K562 (cell line): Measurements from ENCODE around the gene MKLN1. TPM values are rescaled to one million over a fixed set of nuclear protein-coding genes. Genes with fewer than 3 reads are reported as not detected.

ENCODE experiments used
- ATAC-seq: fragments of 200-7000 bp; cut with Tn5 transposase; 3 replicates; pipeline ENCODE4 v1.9.1; 2020; ENCODE audit warnings: moderate library complexity
- BruUV-seq: library from RNA; stranded (reverse); fragments of 400-500 nt; replicated peaks from 2 replicates; lab custom pipeline; 2021; lab: Mats Ljungman, UMichigan
- CTCF ChIA-PET: fragments of 300-600 bp; formaldehyde crosslinking; extraction: SDS; loops from one replicate; lab custom pipeline; 2021; ENCODE audit warnings: low intra/inter-chr PET ratio; lab: Yijun Ruan, JAX
- POLR2A ChIA-PET: fragments of 300-600, 350-650 bp; sonication (Branson Sonifier 250); formaldehyde crosslinking; extraction: SDS; loops from one replicate; lab custom pipeline; 2021; ENCODE audit warnings: antibody characterized with exemption, inconsistent platforms; lab: Yijun Ruan, JAX
- DNase-seq, 4 experiments: peaks; one replicate each; pipeline versions ENCODE4 v3.0.0 to v3.0.0-alpha.2; 2011 to 2018; ENCODE audit warnings: low spot score in 3 of 4, mixed read lengths in 3 of 4; ENCODE audit errors: extremely low read depth in 1 of 4
- FAIRE-seq: peaks from 2 replicates; lab custom pipeline; 2011; peaks lifted over from hg19 to GRCh38; lab: Jason Lieb, UNC
- H2AFZ ChIP-seq: 2 replicates; pipeline ENCODE4 v1.6.0; 2011; ENCODE audit warnings: low read depth, low read length, control low read depth, inconsistent platforms
- H3K27ac ChIP-seq: fragments of 200-600 bp; 3 replicates; pipeline ENCODE4 v1.8.0; 2011; ENCODE audit warnings: low read depth, mild to moderate bottlenecking, control low read depth, inconsistent platforms, low read length, moderate library complexity, mixed read lengths; ENCODE audit errors: extremely low read depth
- H3K27me3 ChIP-seq, 2 experiments: fragments of 300-600 bp in 1 of 2; 2 replicates in 1 of 2; 3 replicates in 1 of 2; pipeline versions ENCODE4 v1.6.0 to v1.8.0; 2011; ENCODE audit warnings: inconsistent platforms in 2 of 2, low read length in 2 of 2, mild to moderate bottlenecking in 1 of 2, mixed read lengths in 1 of 2, moderate library complexity in 1 of 2; ENCODE audit not compliant: control insufficient read depth in 2 of 2, insufficient read depth in 2 of 2
- H3K36me3 ChIP-seq: fragments of 300-600 bp; 3 replicates; pipeline ENCODE4 v1.8.0; 2011; ENCODE audit warnings: mild to moderate bottlenecking, low read length, inconsistent platforms; ENCODE audit not compliant: control insufficient read depth, insufficient read depth
- H3K4me1 ChIP-seq, 2 experiments: fragments of 200-600 bp in 1 of 2; replicated peaks in 1 of 2; 2 replicates in 1 of 2; 3 replicates in 1 of 2; pipeline versions ENCODE4 v1.5.1 to v1.8.0; 2011; ENCODE audit warnings: inconsistent platforms in 2 of 2, low read length in 2 of 2, mild to moderate bottlenecking in 1 of 2, mixed read lengths in 1 of 2, moderate library complexity in 1 of 2; ENCODE audit not compliant: control insufficient read depth in 2 of 2, insufficient read depth in 2 of 2
- H3K4me2 ChIP-seq: 2 replicates; pipeline ENCODE4 v1.6.1; 2011; ENCODE audit warnings: low read length, control low read depth, inconsistent platforms, mixed read lengths; ENCODE audit not compliant: insufficient read depth
- H3K4me3 ChIP-seq: fragments of 200-600 bp; sonication (generic), shearing (Covaris generic); 2 replicates; pipeline ENCODE4 v1.5.1; 2016; ENCODE audit warnings: control low read depth, inconsistent platforms
- H3K79me2 ChIP-seq: fragments of 200-600 bp; 3 replicates; pipeline ENCODE4 v1.8.0; 2011; ENCODE audit warnings: low read length, inconsistent platforms; ENCODE audit not compliant: control insufficient read depth, insufficient read depth
- H3K9ac ChIP-seq, 2 experiments: 2 replicates each; pipeline versions ENCODE4 v1.6.0 to v1.6.1; 2011; ENCODE audit warnings: low read depth in 2 of 2, low read length in 2 of 2, control low read depth in 1 of 2, inconsistent platforms in 1 of 2, mild to moderate bottlenecking in 1 of 2, mixed read lengths in 1 of 2; ENCODE audit not compliant: insufficient read depth in 1 of 2
- H3K9me1 ChIP-seq: one replicate; pipeline ENCODE4 v1.6.0; 2011; ENCODE audit warnings: inconsistent platforms, mild to moderate bottlenecking, low read length, moderate library complexity; ENCODE audit not compliant: control insufficient read depth, insufficient read depth
- H3K9me3 ChIP-seq: replicated peaks from 2 replicates; pipeline ENCODE4 v1.5.1; 2011; ENCODE audit warnings: low read depth, low read length, inconsistent platforms; ENCODE audit not compliant: control insufficient read depth, insufficient read depth
- H4K20me1 ChIP-seq: replicated peaks from 2 replicates; pipeline ENCODE4 v1.6.1; 2011; ENCODE audit warnings: low read length, inconsistent platforms, mixed read lengths; ENCODE audit not compliant: control insufficient read depth, insufficient read depth
- HMBOX1 ChIP-seq: sonication (generic); IDR thresholded peaks from 2 replicates; pipeline ENCODE4 v1.6.1; 2016
- MCM7 ChIP-seq, 2 experiments: fragments of 450-650 bp; IDR thresholded peaks; 2 replicates each; pipeline ENCODE4 v1.6.1; 2016 to 2018
- TAF9B ChIP-seq: fragments of 450-650 bp; IDR thresholded peaks from 2 replicates; pipeline ENCODE4 v1.6.1; 2018; ENCODE audit warnings: mild to moderate bottlenecking; ENCODE audit not compliant: partially characterized antibody
- WGBS: fragments of 100-300 bp; shearing (Covaris generic); methylation state at CpG from one replicate; pipeline ENCODE4 v1.1.6; 2016; ENCODE audit warnings: low coverage, mixed read lengths; ENCODE audit not compliant: insufficient coverage; ENCODE audit errors: missing lambda C conversion rate; 5-methylcytosine and 5-hydroxymethylcytosine counted together
- in situ Hi-C: fragments of 300-500 bp; cut with MboI; formaldehyde crosslinking; loops from 4 replicates; pipeline ENCODE4 v1.15.0; 2018; ENCODE audit warnings: inconsistent platforms, mixed read lengths
- intact Hi-C: fragments of 100-400 bp; cut with micrococcal nuclease; formaldehyde crosslinking; loops from 2 replicates; pipeline ENCODE4 v1.14.2; 2022
- polyA plus RNA-seq, 8 experiments: library from polyadenylated mRNA; depleted of rRNA in 4 of 8; stranded (reverse) in 5 of 8; unstranded in 3 of 8; fragments of >200 nt; fragmentation: Nextera tagmentation in 2 of 8; fragmentation: Illumina TruSeq in 1 of 8; extraction: Ambion mirVana in 2 of 8; extraction: Trizol in 1 of 8; gene quantifications; 2 replicates each; pipeline versions ENCODE4 v1.2.1 to v1.2.3, GENCODE V29; 2011 to 2014; ENCODE audit warnings: inconsistent platforms in 1 of 8, missing spikeins in 1 of 8
- total RNA-seq, 7 experiments: library from RNA; depleted of rRNA in 6 of 7; stranded (reverse); fragments of >200 nt in 6 of 7; fragmentation: Illumina TruSeq in 2 of 7; extraction: Trizol in 2 of 7; gene quantifications; 2 replicates each; pipeline versions ENCODE4 v1.2.1 to v1.2.3, GENCODE V29; 2011 to 2021; ENCODE audit warnings: low replicate concordance in 1 of 7
- TF ChIP-seq, protein P1 (sequence below), 2 experiments: fragments of 450-650 bp; IDR thresholded peaks; 2 replicates each; pipeline ENCODE4 v1.6.1; 2016; ENCODE audit warnings: mild to moderate bottlenecking in 2 of 2, borderline replicate concordance in 1 of 2, low read depth in 1 of 2, moderate library complexity in 1 of 2

Gene MKLN1
- total and polyA plus RNA-seq, 9 of the 15 experiments (the other 6 are each of a cell fraction or from before 2014, with no cell fraction given), result 18.6 to 80.4 (median 56.0) TPM

DNA sequence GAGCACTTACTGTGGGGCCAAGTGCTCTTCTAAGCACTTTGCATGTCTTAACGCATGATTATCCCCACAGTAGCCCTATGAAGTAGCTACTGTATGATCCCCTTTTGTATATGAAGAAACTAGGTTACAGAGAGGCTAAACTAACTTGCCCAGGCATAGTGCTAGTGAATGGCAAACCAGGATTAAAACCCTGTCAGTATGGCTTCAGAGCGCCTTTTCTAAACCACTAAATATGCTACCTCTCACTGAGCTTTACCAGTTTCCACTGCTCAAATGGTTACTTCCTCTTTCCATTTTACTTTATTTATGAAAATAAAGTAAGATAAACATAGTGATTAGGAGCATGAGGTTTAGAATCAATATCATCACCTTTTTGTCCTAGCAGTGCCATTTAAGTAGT lies 155.1 kb downstream of the MKLN1 start:
- in situ Hi-C loops (no loop called here), intact Hi-C loops (no loop called here)
- WGBS, result 100% methylated on average over 2 of the region's 2 CpGs
- BruUV-seq, result no TSS peak
- Histone ChIP-seq H2AFZ (no peak overlapping the region), H3K9me1 (no peaks in the 10 kb centered on the region), H3K4me2 (no peak overlapping the region), H3K27me3 (no peaks in the 10 kb centered on the region), H3K4me3 (no peak overlapping the region), H3K36me3 (peaks cover 21% of the 10 kb centered on the region; the same call in 2 of the 3 replicates), H3K9me3 (no peaks in the 10 kb centered on the region), H3K9ac (no peak overlapping the region), H3K79me2 (no peaks in the 10 kb centered on the region), H3K27ac (no peak overlapping the region), H3K4me1 (no peaks in the 10 kb centered on the region), H4K20me1 (no peaks in the 10 kb centered on the region)
- CTCF ChIA-PET, result no interaction called here
- peak; percentile 37; the same call in 1 of the 2 replicates for TF ChIP-seq HMBOX1
- TF ChIP-seq TAF9B, result no peak
- no peak for TF ChIP-seq MCM7 (IDR thresholded peaks at IDR 0.05)
- TF ChIP-seq, protein P1, sequence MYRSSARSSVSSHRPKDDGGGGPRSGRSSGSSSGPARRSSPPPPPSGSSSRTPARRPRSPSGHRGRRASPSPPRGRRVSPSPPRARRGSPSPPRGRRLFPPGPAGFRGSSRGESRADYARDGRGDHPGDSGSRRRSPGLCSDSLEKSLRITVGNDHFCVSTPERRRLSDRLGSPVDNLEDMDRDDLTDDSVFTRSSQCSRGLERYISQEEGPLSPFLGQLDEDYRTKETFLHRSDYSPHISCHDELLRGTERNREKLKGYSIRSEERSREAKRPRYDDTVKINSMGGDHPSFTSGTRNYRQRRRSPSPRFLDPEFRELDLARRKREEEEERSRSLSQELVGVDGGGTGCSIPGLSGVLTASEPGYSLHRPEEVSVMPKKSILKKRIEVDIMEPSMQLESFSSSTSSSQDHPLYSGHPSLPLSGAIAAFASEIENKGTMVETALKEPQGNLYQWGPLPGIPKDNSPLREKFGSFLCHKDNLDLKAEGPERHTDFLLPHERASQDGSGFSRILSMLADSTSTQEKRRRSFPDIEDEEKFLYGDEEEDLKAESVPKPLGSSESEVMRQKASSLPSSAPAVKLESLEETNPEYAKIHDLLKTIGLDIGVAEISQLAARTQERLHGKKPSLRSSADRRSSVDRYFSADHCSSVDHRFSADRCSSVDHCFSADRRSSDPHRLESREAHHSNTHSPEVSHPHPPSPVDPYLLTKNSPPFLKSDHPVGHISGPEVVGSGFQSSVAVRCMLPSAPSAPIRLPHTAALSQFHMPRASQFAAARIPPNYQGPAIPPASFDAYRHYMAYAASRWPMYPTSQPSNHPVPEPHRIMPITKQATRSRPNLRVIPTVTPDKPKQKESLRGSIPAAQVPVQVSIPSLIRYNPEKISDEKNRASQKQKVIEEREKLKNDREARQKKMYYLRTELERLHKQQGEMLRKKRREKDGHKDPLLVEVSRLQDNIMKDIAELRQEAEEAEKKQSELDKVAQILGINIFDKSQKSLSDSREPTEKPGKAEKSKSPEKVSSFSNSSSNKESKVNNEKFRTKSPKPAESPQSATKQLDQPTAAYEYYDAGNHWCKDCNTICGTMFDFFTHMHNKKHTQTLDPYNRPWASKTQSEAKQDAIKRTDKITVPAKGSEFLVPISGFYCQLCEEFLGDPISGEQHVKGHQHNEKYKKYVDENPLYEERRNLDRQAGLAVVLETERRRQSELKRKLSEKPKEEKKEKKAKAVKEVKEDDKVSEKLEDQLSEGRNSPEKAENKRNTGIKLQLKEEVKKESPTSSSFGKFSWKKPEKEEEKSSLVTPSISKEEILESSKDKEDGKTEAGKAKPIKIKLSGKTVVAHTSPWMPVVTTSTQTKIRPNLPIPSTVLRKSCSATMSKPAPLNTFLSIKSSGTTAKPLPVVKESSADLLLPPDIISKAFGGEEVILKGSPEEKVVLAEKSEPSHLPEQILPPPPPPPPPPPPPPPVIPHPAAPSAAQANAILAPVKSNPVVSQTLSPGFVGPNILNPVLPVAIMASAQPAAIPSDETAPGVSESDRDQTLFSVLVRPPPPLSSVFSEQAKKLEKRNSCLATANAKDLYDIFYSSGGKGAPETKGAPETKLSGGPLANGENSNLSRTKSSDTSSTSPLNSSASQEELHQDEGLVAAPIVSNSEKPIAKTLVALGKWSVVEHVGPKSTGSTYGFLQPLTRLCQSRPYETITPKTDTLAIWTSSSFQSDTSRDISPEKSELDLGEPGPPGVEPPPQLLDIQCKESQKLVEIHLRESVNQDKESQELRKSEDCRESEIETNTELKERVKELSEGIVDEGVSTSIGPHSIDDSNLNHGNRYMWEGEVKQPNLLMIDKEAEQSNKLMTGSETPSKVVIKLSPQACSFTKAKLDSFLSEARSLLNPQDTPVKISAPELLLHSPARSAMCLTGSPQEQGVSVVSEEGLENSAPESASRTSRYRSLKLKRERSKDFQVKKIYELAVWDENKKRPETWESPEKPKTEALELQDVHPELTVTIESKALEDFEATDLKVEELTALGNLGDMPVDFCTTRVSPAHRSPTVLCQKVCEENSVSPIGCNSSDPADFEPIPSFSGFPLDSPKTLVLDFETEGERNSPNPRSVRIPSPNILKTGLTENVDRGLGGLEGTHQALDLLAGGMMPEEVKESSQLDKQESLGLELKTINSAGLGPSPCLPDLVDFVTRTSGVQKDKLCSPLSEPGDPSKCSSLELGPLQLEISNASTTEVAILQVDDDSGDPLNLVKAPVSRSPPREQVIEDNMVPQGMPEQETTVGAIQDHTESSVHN (IDR thresholded peaks at IDR 0.05; ENCODE audit: borderline replicate concordance in 1 of 2, low read depth in 1 of 2), result no peak
- FAIRE-seq, result no peak
- POLR2A ChIA-PET, result no interaction called here
- DNase-seq, result no peak
- no peak for ATAC-seq
